SKM-1 treated with dmso at 0.1 percent for 144 hours (cell line): ENCODE data around the gene RWDD3.

ENCODE experiments used
- DNase-seq: peaks from one replicate; lab custom pipeline; 2025; ENCODE audit not compliant: unreplicated experiment; lab: John Stamatoyannopoulos, UW

The RWDD3 gene

GRCh38 chr1:95229706-95230105, 4.3 kb upstream of the RWDD3 start:
- DNase-seq, result no peak

GRCh38 chr1:95230256-95230655, 3.8 kb upstream of the RWDD3 start:
- no peak for DNase-seq

- no peak for DNase-seq
These were observed 3.2 kb upstream of the RWDD3 start for GRCh38 chr1:95230768-95231191.

GRCh38 chr1:95232646-95233318, 1.2 kb upstream of the RWDD3 start:
- no peak for DNase-seq

GRCh38 chr1:95233319-95233736, 682 bp upstream of the RWDD3 start:
- no peak for DNase-seq

- no peak for DNase-seq
These were observed 3.0 kb downstream of the RWDD3 start for GRCh38 chr1:95236784-95237575.

- DNase-seq, result no peak
These were observed 4.1 kb downstream of the RWDD3 start for GRCh38 chr1:95237981-95238703.

GRCh38 chr1:95245029-95245428, 11.0 kb downstream of the RWDD3 start:
- DNase-seq, result no peak

GRCh38 chr1:95246511-95246910, 12.5 kb downstream of the RWDD3 start:
- no peak for DNase-seq

GRCh38 chr1:95247607-95248006, 13.6 kb downstream of the RWDD3 start:
- DNase-seq, result no peak

- DNase-seq, result no peak
These were observed 15.9 kb downstream of the RWDD3 start for GRCh38 chr1:95249916-95250315.

GRCh38 chr1:95252422-95252821, 18.4 kb downstream of the RWDD3 start:
- DNase-seq, result peak; percentile 13

- no peak for DNase-seq
These were observed 20.9 kb downstream of the RWDD3 start for GRCh38 chr1:95254959-95255358.

GRCh38 chr1:95255826-95256225, 21.8 kb downstream of the RWDD3 start:
- DNase-seq, result no peak

- no peak for DNase-seq
These were observed 23.7 kb downstream of the RWDD3 start for GRCh38 chr1:95257758-95258157.

- DNase-seq, result no peak
These were observed 25.2 kb downstream of the RWDD3 start for GRCh38 chr1:95259245-95259644.

- DNase-seq, result no peak
These were observed 28.9 kb downstream of the RWDD3 start for GRCh38 chr1:95262913-95263312.

GRCh38 chr1:95263450-95263849, 29.4 kb downstream of the RWDD3 start:
- no peak for DNase-seq

- no peak for DNase-seq
These were observed 31.1 kb downstream of the RWDD3 start for GRCh38 chr1:95265106-95265505.

GRCh38 chr1:95276429-95276828, 42.4 kb downstream of the RWDD3 start:
- no peak for DNase-seq

- no peak for DNase-seq
These were observed 44.4 kb downstream of the RWDD3 start for GRCh38 chr1:95278173-95279006.
